HEK293T (cell line): ENCODE results near the gene RHBDL1.

Experiments used
- CTCF ChIA-PET: fragments of 350-600 bp; formaldehyde crosslinking; extraction: SDS; loops from one replicate; lab custom pipeline; 2021; ENCODE audit warnings: antibody characterized with exemption, inconsistent platforms; lab: Yijun Ruan, JAX
- POLR2A ChIA-PET: fragments of 350-600 bp; formaldehyde crosslinking; extraction: SDS; loops from one replicate; lab custom pipeline; 2020; ENCODE audit warnings: antibody characterized with exemption, inconsistent platforms; lab: Yijun Ruan, JAX
- DNase-seq: peaks from one replicate; pipeline ENCODE4 v3.0.0; 2012; ENCODE audit warnings: mixed read lengths; ENCODE audit errors: extremely low spot score
- ELF4 ChIP-seq: fragments of 450-650 bp; IDR thresholded peaks from 2 replicates; pipeline ENCODE4 v1.6.1; 2017; ENCODE audit warnings: antibody characterized with exemption
- TARDBP ChIP-seq: fragments of 450-650 bp; IDR thresholded peaks from 2 replicates; pipeline ENCODE4 v1.6.1; 2016

Gene RHBDL1

DNA sequence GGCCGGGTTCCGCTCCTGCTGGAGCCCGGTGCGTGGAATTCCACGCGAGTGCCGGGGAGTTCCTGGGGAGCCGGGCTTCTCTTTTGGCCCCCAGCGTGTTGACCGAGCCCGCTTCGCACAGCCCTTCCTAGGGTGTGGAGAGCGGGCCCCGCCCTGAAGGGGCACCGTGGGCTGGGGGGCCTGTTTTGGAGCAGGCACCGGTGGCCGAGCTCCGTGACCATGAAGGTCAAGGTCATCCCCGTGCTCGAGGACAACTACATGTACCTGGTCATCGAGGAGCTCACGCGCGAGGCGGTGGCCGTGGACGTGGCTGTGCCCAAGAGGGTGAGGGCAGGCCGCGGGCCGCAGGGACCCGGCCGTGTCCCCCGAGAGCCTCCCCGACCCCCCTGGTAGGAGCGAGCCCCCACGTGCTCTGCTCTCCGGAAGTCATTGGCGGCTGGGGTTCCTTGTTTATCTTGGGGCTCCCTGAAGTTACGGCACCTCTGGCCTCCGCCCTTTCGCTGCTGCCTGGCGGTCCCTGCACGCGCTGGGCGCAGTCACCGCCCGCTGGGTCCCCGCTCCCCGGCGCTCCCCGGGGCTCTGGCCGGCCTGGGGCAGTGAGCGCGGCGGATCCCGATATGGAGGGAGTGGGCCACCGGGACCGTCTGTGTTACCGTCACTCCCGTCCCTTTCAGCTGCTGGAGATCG, 52.0 kb downstream of the RHBDL1 start:
- POLR2A ChIA-PET = interaction anchor here (1.4 to 5.0 kb wide), 5 partner anchors 7 to 17 kb away, joined by 3 to 47 read pairs (median 12); partner anchors contain the start of genes ANTKMT, CIAO3 and METRN
- no peak for TF ChIP-seq ELF4
- TF ChIP-seq TARDBP = peak; percentile 80
- CTCF ChIA-PET = interaction anchor here (1.0 kb wide), 1 partner anchor 8 kb away, joined by 4 read pairs; no protein-coding TSS in a partner anchor
- no peak for DNase-seq
